LoVo (cell line): Measurements from ENCODE around the gene SYNM.
A peak's percentile ranks its signal among the peaks of the same experiment; 100 is the strongest.

ENCODE experiments used
- DNase-seq: peaks from one replicate; pipeline ENCODE4 v3.0.0-alpha.2; 2016; ENCODE audit warnings: low spot score

SYNM gene

GRCh38 chr15:99122831-99123712, 18.2 kb downstream of the SYNM start:
- no peak for DNase-seq

GRCh38 chr15:99123713-99124451, 19.0 kb downstream of the SYNM start:
- peak; percentile 90 for DNase-seq

GRCh38 chr15:99124641-99125040, 19.8 kb downstream of the SYNM start:
- no peak for DNase-seq

GRCh38 chr15:99125061-99125891, 20.4 kb downstream of the SYNM start:
- DNase-seq, result no peak

GRCh38 chr15:99126131-99126588, 21.3 kb downstream of the SYNM start:
- no peak for DNase-seq

- no peak for DNase-seq
Observed at GRCh38 chr15:99126930-99127329, 22.1 kb downstream of the SYNM start.

GRCh38 chr15:99127773-99128172, 22.9 kb downstream of the SYNM start:
- no peak for DNase-seq

GRCh38 chr15:99128411-99128810, 23.5 kb downstream of the SYNM start:
- DNase-seq, result no peak

GRCh38 chr15:99129644-99130043, 24.8 kb downstream of the SYNM start:
- no peak for DNase-seq

GRCh38 chr15:99130314-99130713, 25.4 kb downstream of the SYNM start:
- no peak for DNase-seq

- DNase-seq, result no peak
Observed at GRCh38 chr15:99130765-99131440, 26.0 kb downstream of the SYNM start.

GRCh38 chr15:99131441-99132023, 26.7 kb downstream of the SYNM start:
- DNase-seq, result no peak

GRCh38 chr15:99132122-99132521, 27.2 kb downstream of the SYNM start:
- DNase-seq, result no peak

- DNase-seq, result no peak
Observed at GRCh38 chr15:99132634-99133287, 27.9 kb downstream of the SYNM start.

- no peak for DNase-seq
Observed at GRCh38 chr15:99134317-99134821, 29.5 kb downstream of the SYNM start.

GRCh38 chr15:99135194-99135593, 30.3 kb downstream of the SYNM start:
- no peak for DNase-seq

- DNase-seq, result no peak
Observed at GRCh38 chr15:99137111-99137546, 32.2 kb downstream of the SYNM start.

- no peak for DNase-seq
Observed at GRCh38 chr15:99137877-99138276, 33.0 kb downstream of the SYNM start.

GRCh38 chr15:99138491-99138982, 33.7 kb downstream of the SYNM start:
- no peak for DNase-seq

GRCh38 chr15:99139276-99139675, 34.4 kb downstream of the SYNM start:
- no peak for DNase-seq
